CD4-positive, alpha-beta T cell (primary cell): Measurements from ENCODE around the gene ZBTB7C. TPM values are rescaled to one million over a fixed set of nuclear protein-coding genes. Genes with fewer than 3 reads are reported as not detected.

Experiments
- ATAC-seq: fragments of 200-7000 bp; cut with Tn5 transposase; one replicate; pipeline ENCODE4 v1.10.0; 2022; ENCODE audit warnings: mild to moderate bottlenecking; ENCODE audit not compliant: poor library complexity
- CTCF ChIA-PET: fragments of 350-600 bp; sonication (Branson Sonifier 250); formaldehyde crosslinking; loops from one replicate; lab custom pipeline; 2021; ENCODE audit warnings: antibody characterized with exemption, inconsistent platforms; lab: Charles Lee
- POLR2A ChIA-PET: fragments of 350-600 bp; sonication (Branson Sonifier 250); formaldehyde crosslinking; loops from one replicate; lab custom pipeline; 2021; ENCODE audit warnings: antibody characterized with exemption, inconsistent platforms; lab: Charles Lee
- DNase-seq, 14 experiments: peaks; one replicate each; pipeline ENCODE4 v3.0.0-alpha.2; 2013 to 2020; ENCODE audit warnings: mixed read lengths in 2 of 14
- H3K27ac ChIP-seq, 2 donors: one replicate each; pipeline versions ENCODE4 v1.5.1 to v1.7.0; 2013; ENCODE audit warnings: low read length in 2 of 2, low read depth in 1 of 2, mild to moderate bottlenecking in 1 of 2
- H3K27me3 ChIP-seq, 2 experiments: 1 replicate in 1 of 2; 2 replicates in 1 of 2; pipeline versions ENCODE4 v1.6.1 to v1.7.0; 2013; ENCODE audit warnings: low read length in 2 of 2, control low read depth in 1 of 2, mild to moderate bottlenecking in 1 of 2, moderate library complexity in 1 of 2; ENCODE audit not compliant: insufficient read depth in 2 of 2, control insufficient read depth in 1 of 2
- H3K36me3 ChIP-seq: one replicate; pipeline ENCODE4 v1.6.1; 2013; ENCODE audit warnings: low read length, control low read depth; ENCODE audit not compliant: insufficient read depth
- H3K4me1 ChIP-seq: one replicate; pipeline ENCODE4 v1.6.1; 2013; ENCODE audit warnings: low read length, control low read depth; ENCODE audit not compliant: insufficient read depth
- H3K4me3 ChIP-seq: one replicate; pipeline ENCODE4 v1.5.1; 2013; ENCODE audit warnings: mild to moderate bottlenecking, low read length, moderate library complexity
- H3K9me3 ChIP-seq, 2 experiments: 1 replicate in 1 of 2; 2 replicates in 1 of 2; pipeline versions ENCODE4 v1.6.1 to v1.7.0; 2013; ENCODE audit warnings: low read length in 2 of 2, mild to moderate bottlenecking in 2 of 2, control low read depth in 1 of 2, moderate library complexity in 1 of 2; ENCODE audit not compliant: control insufficient read depth in 1 of 2, insufficient read depth in 1 of 2
- H3K27ac Mint-ChIP-seq: one replicate; pipeline ENCODE4 v1.8.0; 2020; ENCODE audit warnings: mixed read lengths
- H3K27me3 Mint-ChIP-seq: one replicate; pipeline ENCODE4 v1.8.0; 2021; ENCODE audit warnings: mixed read lengths
- H3K36me3 Mint-ChIP-seq: one replicate; pipeline ENCODE4 v1.8.0; 2021; ENCODE audit warnings: low read depth, mixed read lengths
- H3K4me1 Mint-ChIP-seq: one replicate; pipeline ENCODE4 v1.8.0; 2021; ENCODE audit warnings: low read depth, mixed read lengths
- H3K4me3 Mint-ChIP-seq: one replicate; pipeline ENCODE4 v1.8.0; 2020; ENCODE audit warnings: mild to moderate bottlenecking, mixed read lengths
- H3K9me3 Mint-ChIP-seq: one replicate; pipeline ENCODE4 v1.8.0; 2020; ENCODE audit warnings: mixed read lengths
- CTCF ChIP-seq: fragments of 200-600 bp; IDR thresholded peaks from one replicate; pipeline ENCODE4 v1.8.0; 2022; ENCODE audit warnings: antibody characterized with exemption, mild to moderate bottlenecking
- intact Hi-C, 2 experiments: fragments of 100-400 bp; cut with DNase I in 1 of 2; cut with micrococcal nuclease in 1 of 2; formaldehyde crosslinking; loops; one replicate each; pipeline versions ENCODE4 v1.15.1 to v1.9.0; 2023 to 2025; cut with DNase I, micrococcal nuclease
- total RNA-seq, 174 experiments: library from RNA in 2 of 174; stranded (reverse) in 2 of 174; gene quantifications; one replicate each; pipeline ENCODE4 v1.2.3 and lab custom pipeline; 2021 to 2026

ZBTB7C gene
- total RNA-seq, 2 experiments from 2014 or later = not detected

- Mint-ChIP-seq H3K4me3 (no peak overlapping the region), H3K4me1 (peaks cover 7% of the 10 kb centered on the region), H3K27me3 (no peaks in the 10 kb centered on the region), H3K27ac (no peak overlapping the region), H3K36me3 (no peaks in the 10 kb centered on the region), H3K9me3 (no peaks in the 10 kb centered on the region)
- peaks cover 10% of the 10 kb centered on the region for H3K4me1 ChIP-seq
- DNase-seq (peak in 2 of 14 experiments; percentile 6 to 14), ATAC-seq (no peak)
- TF ChIP-seq CTCF = no peak
- ChIA-PET POLR2A (no interaction called here), CTCF (no interaction called here)
- intact Hi-C loops = loop anchor here in 1 of 2 experiments (10.0 kb wide), 1 partner anchor 156 kb away; no protein-coding TSS in a partner anchor
- no peaks in the 10 kb centered on the region for H3K27me3 ChIP-seq
- H3K4me3 ChIP-seq = no peak overlapping the region
- no peaks in the 10 kb centered on the region for H3K36me3 ChIP-seq
- H3K27ac ChIP-seq = no peak overlapping the region
- H3K9me3 ChIP-seq = no peaks in the 10 kb centered on the region
Observed at GRCh38 chr18:48300463-48300961, 108.7 kb downstream of the ZBTB7C start.

GRCh38 chr18:48297139-48297538 is 112.0 kb downstream of the ZBTB7C start:
- H3K4me1 Mint-ChIP-seq = peaks cover 7% of the 10 kb centered on the region
- POLR2A ChIA-PET = no interaction called here
- Histone ChIP-seq H3K9me3 (no peaks in the 10 kb centered on the region), H3K4me3 (no peak overlapping the region), H3K4me1 (peaks cover 10% of the 10 kb centered on the region), H3K27me3 (no peaks in the 10 kb centered on the region), H3K27ac (no peak overlapping the region), H3K36me3 (no peaks in the 10 kb centered on the region)
- ATAC-seq = no peak
- no peak for TF ChIP-seq CTCF
- H3K27me3 Mint-ChIP-seq = no peaks in the 10 kb centered on the region
- CTCF ChIA-PET = no interaction called here
- no peak for DNase-seq
- H3K27ac Mint-ChIP-seq = no peak overlapping the region
- no peaks in the 10 kb centered on the region for H3K36me3 Mint-ChIP-seq
- H3K4me3 Mint-ChIP-seq = no peak overlapping the region
- H3K9me3 Mint-ChIP-seq = no peaks in the 10 kb centered on the region
- intact Hi-C loops = no loop called here

- no peaks in the 10 kb centered on the region for H3K27me3 ChIP-seq
- ATAC-seq (no peak), DNase-seq (no peak)
- H3K9me3 ChIP-seq = no peaks in the 10 kb centered on the region
- Mint-ChIP-seq H3K27ac (no peak overlapping the region), H3K36me3 (no peaks in the 10 kb centered on the region), H3K27me3 (no peaks in the 10 kb centered on the region), H3K4me1 (peaks cover 7% of the 10 kb centered on the region), H3K9me3 (no peaks in the 10 kb centered on the region), H3K4me3 (no peak overlapping the region)
- TF ChIP-seq CTCF = no peak
- H3K4me3 ChIP-seq = no peak overlapping the region
- ChIA-PET CTCF (no interaction called here), POLR2A (no interaction called here)
- H3K4me1 ChIP-seq = peaks cover 10% of the 10 kb centered on the region
- no peaks in the 10 kb centered on the region for H3K36me3 ChIP-seq
- intact Hi-C loops = no loop called here
- H3K27ac ChIP-seq = no peak overlapping the region
Observed at GRCh38 chr18:48296581-48296980, 112.6 kb downstream of the ZBTB7C start.
